Erythroblast (primary cell): ENCODE data around the gene PAGE2.
"Not testable (repeated sequence)": the region's sequence is repeated elsewhere in the genome, so short reads cannot be mapped to it uniquely, and the experiment has no call there.

Experiments used
- DNase-seq, 2 experiments: peaks; one replicate each; lab custom pipeline; 2025; lab: John Stamatoyannopoulos, UW
- GATA1 ChIP-seq: IDR thresholded peaks from 2 replicates; pipeline ENCODE4 v1.6.1; 2011; ENCODE audit warnings: low read depth, mild to moderate bottlenecking, control low read depth, low read length, moderate library complexity
- POLR2A ChIP-seq: IDR thresholded peaks from 2 replicates; pipeline ENCODE4 v1.6.1; 2011; ENCODE audit warnings: mild to moderate bottlenecking, low read length

PAGE2 gene, protein sequence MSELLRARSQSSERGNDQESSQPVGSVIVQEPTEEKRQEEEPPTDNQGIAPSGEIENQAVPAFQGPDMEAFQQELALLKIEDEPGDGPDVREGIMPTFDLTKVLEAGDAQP

DNA sequence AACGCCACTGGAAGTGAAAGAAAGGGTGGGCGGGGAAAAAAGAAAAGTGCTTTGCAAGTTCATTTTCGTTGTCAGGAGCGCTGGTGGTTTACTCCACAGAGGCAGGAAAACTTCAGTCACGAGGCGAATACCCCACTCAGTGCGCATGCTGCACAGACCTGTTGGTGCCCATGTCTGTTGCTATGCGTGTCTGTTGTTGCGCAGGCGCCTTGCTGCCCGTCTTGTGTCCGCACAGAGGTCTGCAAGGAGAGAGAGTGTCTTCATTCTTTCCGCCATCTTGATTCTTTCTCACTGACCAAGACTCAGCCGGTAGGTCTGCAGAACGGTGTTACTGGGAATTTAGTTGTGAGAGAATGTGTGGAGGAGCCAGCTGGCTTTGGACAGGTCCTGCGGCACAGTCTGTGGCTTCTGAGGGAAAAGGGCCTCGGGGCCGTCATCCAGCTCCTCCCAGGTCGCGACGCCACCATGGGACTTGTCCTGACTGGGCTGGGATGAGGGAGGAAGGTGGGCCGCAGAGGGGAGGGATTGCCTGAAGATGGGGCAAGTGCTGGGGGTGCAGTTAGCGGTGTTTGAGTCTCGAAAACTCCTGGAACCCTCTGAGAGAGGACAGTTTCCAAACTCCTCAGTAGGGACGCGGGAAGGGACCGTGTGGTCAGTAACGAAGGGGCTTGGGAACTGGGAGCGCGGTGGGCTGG lies at the start of gene PAGE2:
TSS of gene PAGE2 (plus strand) at position 224 of the 695 bp plus-strand sequence. CDS start 1,003 bp downstream, outside the sequence.
- no peak for DNase-seq
- no peak for TF ChIP-seq GATA1
- no peak for TF ChIP-seq POLR2A

DNA sequence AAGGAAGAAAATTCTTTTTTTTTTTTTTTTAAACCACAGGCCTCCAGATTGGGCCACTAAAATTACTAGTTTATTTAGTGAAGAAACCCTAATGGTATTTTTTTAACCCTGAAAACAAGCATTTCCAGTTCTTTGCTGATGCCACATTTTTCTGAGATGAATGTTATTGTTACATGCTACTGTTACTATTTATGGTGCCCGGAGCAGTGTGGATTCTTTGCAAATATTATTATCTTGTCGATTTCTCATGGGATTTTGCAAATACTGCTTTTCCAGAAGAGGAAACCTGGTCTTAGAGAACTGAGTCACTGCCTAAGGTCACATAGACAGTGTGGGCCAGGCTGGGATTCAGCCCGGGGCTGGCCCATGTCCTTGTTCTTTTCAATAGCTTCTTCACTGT lies 49.3 kb upstream of the PAGE2 start:
- no peak for DNase-seq
- TF ChIP-seq GATA1 = no peak
- TF ChIP-seq POLR2A = no peak

DNA sequence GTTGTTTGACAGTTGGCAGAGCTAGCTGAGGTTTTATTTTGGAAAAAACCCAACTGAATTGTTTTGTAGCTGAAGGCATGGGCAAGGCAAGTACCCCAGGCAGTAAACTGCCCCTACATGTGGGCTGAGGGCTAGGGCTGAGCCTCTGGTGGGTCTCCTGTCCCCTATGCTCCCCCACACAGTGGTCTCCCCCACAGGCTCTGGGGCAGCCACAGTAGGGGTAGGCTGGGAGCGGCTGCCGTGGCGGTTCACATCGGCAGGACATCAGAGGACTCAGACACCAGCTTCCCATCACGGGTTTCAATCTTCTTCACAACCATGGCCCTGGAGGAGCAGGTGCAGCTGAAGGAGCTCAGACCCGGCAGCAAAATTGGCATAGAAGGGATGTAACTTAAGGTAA lies 47.3 kb upstream of the PAGE2 start:
- no peak for DNase-seq
- TF ChIP-seq POLR2A = no peak
- no peak for TF ChIP-seq GATA1

DNA sequence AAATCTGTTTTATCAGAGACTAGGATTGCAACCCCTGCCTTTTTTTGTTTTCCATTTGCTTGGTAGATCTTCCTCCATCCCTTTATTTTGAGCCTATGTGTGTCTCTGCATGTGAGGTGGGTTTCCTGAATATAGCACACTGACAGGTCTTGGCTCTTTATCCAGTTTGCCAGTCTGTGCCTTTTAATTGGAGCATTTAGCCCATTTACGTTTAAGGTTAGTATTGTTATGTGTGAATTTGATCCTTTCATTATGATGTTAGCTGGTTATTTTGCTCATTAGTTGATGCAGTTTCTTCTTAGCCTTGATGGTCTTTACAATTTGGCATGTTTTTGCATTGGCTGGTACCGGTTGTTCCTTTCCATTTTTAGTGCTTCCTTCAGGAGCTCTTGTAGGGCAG lies 38.2 kb upstream of the PAGE2 start:
- not testable (repeated sequence) for DNase-seq

DNA sequence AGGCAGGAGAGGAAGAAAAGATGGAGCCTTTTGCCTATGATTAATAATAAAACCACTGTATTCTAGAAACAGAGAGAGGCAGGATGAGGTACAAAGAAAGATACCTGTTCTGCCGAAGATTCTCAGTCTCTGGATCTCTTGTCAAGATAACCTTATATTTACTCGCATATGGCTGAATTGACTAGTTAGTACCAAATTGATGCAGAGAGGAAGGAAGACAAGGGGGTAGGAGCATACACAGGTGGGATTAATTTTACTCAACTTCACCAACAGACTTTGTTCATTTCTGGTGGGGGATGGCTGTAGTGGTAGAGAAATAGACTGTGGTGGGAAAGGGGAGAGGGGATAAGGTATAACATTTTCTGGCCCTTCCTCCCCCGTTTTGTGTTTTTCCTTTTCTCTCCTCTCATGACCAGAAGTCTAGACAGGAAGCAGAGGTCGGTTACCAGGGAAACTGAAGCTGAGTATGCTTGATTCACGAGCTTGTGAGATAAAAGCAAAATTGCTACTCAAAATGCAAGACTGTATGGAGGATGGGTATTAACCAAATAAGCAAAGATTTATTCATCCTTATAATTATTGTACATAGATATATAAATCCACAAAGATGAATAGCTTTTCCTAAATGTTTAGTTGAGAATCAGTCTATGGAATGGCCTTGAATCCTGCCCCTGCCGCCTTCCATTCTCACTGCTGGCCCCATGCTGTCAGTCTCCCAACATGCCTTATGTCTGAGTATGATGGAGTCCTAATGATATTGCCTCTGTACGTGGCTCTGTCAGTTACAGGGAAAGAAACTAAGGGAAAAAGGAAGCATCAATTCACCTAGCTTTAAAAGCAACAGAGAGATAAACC lies 31.8 kb upstream of the PAGE2 start:
- DNase-seq = peak; percentile 46 to 60
- no peak for TF ChIP-seq POLR2A
- TF ChIP-seq GATA1 = no peak

GRCh38 chrX:55057675-55058249 lies 31.1 kb upstream of the PAGE2 start:
- peak; percentile 71 to 82 for DNase-seq
- TF ChIP-seq POLR2A = no peak
- no peak for TF ChIP-seq GATA1

DNA sequence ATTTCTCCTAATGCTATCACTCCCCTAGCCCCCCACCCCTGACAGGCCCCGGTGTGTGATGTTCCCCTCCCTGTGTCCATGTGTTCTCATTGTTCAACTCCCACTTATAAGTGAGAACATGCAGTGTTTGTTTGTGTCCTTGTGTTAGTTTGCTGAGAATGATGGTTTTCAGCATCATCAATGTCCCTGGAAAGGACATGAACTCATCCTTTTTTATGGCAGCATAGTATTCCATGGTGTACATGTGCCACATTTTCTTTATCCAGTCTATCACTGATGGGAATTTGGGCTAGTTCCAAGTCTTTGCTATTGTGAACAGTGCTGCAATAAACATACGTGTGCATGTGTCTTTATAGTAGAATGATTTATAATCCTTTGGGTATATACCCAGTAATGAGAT lies 21.6 kb upstream of the PAGE2 start:
- not testable (repeated sequence) for DNase-seq

GRCh38 chrX:55072286-55072685 lies 16.5 kb upstream of the PAGE2 start:
- TF ChIP-seq GATA1 = no peak
- no peak for TF ChIP-seq POLR2A
- no peak for DNase-seq

DNA sequence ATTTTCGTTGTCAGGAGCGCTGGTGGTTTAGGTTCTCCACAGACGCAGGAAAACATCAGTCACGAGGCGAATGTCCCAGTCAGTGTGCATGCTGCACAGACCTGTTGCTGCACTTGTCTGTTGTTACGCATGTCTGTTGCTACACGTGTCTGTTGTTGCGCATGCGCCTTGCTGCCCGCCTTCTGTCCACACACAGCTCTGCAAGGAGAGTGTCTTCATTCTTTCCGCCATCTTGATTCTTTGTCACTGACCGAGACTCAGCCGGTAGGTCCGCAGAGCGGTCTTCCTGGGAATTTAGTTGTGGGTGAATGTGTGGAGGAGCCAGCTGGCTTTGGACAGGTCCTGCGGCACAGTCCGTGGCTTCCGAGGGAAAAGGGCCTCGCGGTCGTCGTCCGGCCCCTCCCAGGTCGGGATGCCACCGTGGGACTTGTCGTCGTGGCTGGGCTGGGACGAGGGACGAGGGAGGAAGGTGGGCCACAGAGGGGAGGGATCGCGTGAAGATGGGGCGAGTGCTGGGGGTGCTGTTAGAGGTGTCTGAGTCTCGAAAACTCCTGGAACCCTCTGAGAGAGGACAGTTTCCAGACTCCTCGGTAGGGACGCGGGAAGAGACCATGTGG lies 13.9 kb upstream of the PAGE2 start, which contains the start of gene PAGE2B:
TSS of gene PAGE2B (plus strand) at position 180 of the 617 bp plus-strand sequence. CDS start 1,012 bp downstream, outside the sequence.
- DNase-seq = no peak
- TF ChIP-seq GATA1 = no peak
- TF ChIP-seq POLR2A = no peak

GRCh38 chrX:55098691-55099090 lies 9.9 kb downstream of the PAGE2 start:
- no peak for DNase-seq
- no peak for TF ChIP-seq GATA1
- TF ChIP-seq POLR2A = no peak

- TF ChIP-seq GATA1 (no peak), POLR2A (no peak)
- DNase-seq = no peak
Measured at GRCh38 chrX:55099162-55099561, 10.3 kb downstream of the PAGE2 start.

GRCh38 chrX:55102754-55103153 lies 13.9 kb downstream of the PAGE2 start:
- no peak for DNase-seq
- no peak for TF ChIP-seq POLR2A
- TF ChIP-seq GATA1 = no peak

GRCh38 chrX:55107262-55107661 lies 18.4 kb downstream of the PAGE2 start:
- DNase-seq = no peak
- no peak for TF ChIP-seq POLR2A
- no peak for TF ChIP-seq GATA1
